IMR-90 (cell line): ENCODE measurements around the gene SLC4A2.

Experiments
- CTCF ChIP-seq: conservative IDR thresholded peaks from 2 replicates; pipeline ENCODE4 v1.5.1; 2012; ENCODE audit warnings: mild to moderate bottlenecking, low read depth, low read length, improper control_type of control experiment
- MXI1 ChIP-seq: IDR thresholded peaks from 2 replicates; pipeline ENCODE4 v1.6.1; 2012; ENCODE audit warnings: low read depth, mild to moderate bottlenecking, low read length, moderate library complexity, borderline replicate concordance
- POLR2A ChIP-seq: IDR thresholded peaks from 2 replicates; pipeline ENCODE4 v1.6.1; 2012; ENCODE audit warnings: mild to moderate bottlenecking, low read depth, low read length
- RCOR1 ChIP-seq: IDR thresholded peaks from 2 replicates; pipeline ENCODE4 v1.6.1; 2012; ENCODE audit warnings: mild to moderate bottlenecking, low read length, improper control_type of control experiment; ENCODE audit not compliant: insufficient replicate concordance

GRCh38 chr7:151091003-151091402 lies 31.6 kb downstream of the SLC4A2 start:
- no peak for TF ChIP-seq RCOR1
- no peak for TF ChIP-seq CTCF
- no peak for TF ChIP-seq MXI1
- no peak for TF ChIP-seq POLR2A
